ENCODE results near the gene LVRN.

Gene LVRN, protein sequence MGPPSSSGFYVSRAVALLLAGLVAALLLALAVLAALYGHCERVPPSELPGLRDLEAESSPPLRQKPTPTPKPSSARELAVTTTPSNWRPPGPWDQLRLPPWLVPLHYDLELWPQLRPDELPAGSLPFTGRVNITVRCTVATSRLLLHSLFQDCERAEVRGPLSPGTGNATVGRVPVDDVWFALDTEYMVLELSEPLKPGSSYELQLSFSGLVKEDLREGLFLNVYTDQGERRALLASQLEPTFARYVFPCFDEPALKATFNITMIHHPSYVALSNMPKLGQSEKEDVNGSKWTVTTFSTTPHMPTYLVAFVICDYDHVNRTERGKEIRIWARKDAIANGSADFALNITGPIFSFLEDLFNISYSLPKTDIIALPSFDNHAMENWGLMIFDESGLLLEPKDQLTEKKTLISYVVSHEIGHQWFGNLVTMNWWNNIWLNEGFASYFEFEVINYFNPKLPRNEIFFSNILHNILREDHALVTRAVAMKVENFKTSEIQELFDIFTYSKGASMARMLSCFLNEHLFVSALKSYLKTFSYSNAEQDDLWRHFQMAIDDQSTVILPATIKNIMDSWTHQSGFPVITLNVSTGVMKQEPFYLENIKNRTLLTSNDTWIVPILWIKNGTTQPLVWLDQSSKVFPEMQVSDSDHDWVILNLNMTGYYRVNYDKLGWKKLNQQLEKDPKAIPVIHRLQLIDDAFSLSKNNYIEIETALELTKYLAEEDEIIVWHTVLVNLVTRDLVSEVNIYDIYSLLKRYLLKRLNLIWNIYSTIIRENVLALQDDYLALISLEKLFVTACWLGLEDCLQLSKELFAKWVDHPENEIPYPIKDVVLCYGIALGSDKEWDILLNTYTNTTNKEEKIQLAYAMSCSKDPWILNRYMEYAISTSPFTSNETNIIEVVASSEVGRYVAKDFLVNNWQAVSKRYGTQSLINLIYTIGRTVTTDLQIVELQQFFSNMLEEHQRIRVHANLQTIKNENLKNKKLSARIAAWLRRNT

DNA sequence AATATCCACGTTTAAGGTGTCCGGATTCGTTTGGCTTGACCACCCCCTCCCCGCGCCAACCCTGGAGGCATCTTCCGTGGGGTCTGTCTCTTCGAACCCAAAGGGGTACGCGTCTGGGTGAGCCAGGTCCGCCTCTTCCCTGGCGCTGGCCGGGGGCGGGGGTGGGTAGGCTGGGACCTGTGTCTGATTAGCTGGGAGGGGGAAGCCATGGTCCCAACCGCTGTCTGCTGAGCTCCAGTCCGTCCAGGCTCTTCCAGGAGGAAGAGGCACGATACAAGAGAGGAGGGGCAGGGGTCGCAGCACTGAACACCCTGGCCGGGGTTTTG is at the start of gene LVRN:
Gene LVRN (plus strand): TSS at position 237 of the 326 bp plus-strand sequence. CDS start 143 bp downstream, outside the sequence.
- no peak for TF ChIP-seq GATA3 (IDR thresholded peaks at IDR 0.05; ENCODE audit: low read depth, low read length)
- no peak for TF ChIP-seq GATA2 (IDR thresholded peaks at IDR 0.05; ENCODE audit: low read depth, low read length)

DNA sequence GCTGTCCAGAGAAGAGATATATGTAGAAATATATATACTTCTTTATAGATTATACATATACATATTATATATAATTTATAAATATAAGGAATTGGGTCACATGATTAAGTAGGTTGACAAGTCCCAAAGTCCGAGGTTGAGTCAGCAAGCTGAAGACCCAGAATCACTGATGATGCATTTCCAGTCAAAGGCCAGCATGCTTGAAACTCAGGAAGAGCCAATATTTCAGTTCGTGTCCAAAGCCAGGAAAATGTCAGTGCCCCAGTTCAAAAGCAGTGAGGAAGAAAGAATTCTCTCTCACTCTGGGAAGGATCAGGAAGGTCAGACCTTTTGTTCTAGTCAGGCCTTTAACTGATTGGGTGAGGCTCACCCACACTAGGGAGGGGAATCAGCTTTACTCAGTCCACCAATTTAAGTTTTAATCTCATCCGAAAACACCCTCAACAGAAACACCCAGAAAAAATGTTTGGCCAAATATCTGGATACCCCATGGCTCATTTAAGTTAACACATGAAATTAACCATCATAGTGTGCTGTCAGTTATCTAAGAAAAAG is 42.0 kb upstream of the LVRN start:
- no peak for TF ChIP-seq GATA3 (IDR thresholded peaks at IDR 0.05; ENCODE audit: low read depth, low read length)
- no peak for TF ChIP-seq GATA2 (IDR thresholded peaks at IDR 0.05; ENCODE audit: low read depth, low read length)

DNA sequence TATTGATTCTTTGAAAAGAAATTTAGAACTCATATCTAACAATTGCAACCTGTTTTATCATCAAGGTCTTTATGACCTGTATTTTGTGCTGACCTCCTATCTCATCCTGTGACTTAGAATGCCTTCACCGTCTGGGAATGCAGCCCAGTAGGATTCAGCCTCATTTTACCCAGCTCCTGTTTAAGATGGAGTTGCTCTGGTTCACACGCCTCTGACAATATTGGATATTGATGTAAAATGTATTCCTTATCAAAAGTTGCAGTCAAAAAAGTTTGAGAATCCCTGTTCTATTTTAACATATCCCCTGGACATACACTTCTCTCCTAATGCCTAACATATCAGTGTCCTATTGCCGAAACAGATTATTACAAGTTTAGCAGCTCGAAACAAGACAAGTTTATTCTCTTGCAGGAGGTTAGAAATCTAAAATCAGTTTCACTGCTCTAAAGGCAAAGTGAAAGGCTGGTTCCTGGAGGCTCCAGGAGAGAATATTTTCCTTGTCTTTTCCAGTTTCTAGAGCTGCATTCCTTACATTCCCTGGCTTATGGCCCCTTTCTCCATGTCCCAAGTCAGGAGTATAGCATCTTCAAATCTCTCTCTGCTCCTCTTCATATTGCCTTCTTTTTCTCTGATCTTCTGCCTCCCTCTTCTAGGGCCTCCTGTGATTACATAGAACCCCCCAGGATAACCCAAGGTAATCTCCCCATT is 31.5 kb upstream of the LVRN start:
- TF ChIP-seq GATA2 (IDR thresholded peaks at IDR 0.05; ENCODE audit: low read depth, low read length) (no peak), GATA3 (IDR thresholded peaks at IDR 0.05; ENCODE audit: low read depth, low read length) (no peak)

DNA sequence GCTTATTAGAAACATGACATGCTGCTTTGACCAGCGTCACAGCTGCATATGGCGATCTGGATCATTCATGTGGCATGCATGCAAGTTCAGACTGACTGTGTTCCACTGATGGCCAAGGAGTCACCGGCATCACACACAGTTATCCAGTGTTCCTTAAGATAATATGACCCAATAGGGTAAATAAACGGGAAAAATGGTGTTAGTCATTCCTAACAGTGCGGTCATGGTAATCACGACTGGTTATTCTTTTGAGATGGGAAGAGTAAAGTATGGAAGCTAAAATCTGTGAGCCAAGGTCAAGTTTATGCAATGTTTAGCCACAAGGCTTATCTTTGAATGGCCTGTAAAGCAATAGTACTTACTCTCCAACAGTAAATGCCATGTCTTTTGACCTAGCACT is 29.3 kb upstream of the LVRN start:
- TF ChIP-seq GATA3 (IDR thresholded peaks at IDR 0.05; ENCODE audit: low read depth, low read length) = no peak
- TF ChIP-seq GATA2 (IDR thresholded peaks at IDR 0.05; ENCODE audit: low read depth, low read length) = no peak

DNA sequence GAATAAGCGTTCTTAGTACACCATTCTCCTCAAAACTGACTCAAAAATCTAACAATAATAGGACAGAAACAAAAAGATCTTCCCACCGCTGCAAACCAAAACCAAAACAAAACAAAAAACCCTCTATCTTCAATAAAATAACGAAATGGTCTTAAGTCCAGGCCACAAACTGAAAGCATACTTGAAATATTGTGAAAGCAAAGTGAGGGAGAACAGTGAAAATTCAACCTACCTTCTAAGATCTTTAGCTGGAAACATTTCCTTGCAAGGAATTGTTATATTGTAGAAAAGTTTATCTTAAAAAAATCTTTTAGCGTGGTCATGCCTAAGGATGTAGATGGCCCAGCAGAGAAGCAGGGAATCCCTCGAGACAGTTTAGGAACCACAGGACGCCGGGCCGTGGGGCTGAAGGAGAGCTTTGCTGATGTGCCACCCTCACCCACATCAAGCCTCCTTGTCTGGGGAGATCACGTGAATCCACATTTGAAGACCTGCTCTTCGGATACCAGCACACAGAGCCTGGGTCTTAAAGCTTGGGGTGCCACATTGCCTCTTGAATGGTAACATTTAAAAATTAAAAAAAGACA is 27.8 kb upstream of the LVRN start:
- TF ChIP-seq GATA2 (IDR thresholded peaks at IDR 0.05; ENCODE audit: low read depth, low read length) = no peak
- no peak for TF ChIP-seq GATA3 (IDR thresholded peaks at IDR 0.05; ENCODE audit: low read depth, low read length)

DNA sequence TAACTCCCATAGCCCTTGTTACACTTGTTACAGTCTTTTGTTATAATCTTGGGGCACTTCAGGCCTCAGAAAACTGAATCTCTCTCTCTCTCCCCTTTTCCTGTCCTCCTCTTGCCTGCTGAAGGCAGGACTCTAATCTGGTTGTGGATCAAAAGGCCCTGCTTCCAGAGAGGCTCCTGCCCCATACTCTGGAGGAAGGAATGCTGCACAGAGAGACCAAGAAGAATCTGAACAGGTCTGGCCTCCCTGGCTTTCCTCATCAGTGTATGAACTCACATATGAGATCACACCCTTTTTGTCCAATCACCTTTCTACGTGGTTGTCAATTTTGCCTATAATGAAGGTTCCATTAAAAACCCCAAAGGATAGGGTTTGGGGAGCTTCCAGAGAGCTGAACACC is 26.2 kb upstream of the LVRN start:
- TF ChIP-seq GATA3 (IDR thresholded peaks at IDR 0.05; ENCODE audit: low read depth, low read length) (no peak), GATA2 (IDR thresholded peaks at IDR 0.05; ENCODE audit: low read depth, low read length) (no peak)

DNA sequence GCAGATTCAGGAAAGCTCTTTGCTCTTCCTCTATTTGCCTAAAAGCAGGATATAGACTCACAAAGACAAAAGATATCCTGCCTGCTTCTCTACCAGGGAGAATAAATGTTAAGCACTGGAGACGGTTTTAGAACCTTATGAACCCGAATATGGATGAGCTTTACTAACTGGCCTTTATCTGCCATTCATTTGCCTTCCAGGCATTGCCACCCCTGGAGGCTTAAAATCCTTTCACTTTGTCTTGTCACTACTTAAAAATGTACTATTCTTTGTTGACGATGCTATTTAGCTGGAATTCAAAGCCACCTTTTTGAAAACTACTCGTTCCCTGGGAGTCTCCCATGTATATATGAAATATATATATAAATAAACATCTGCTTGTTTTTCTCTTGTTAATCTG is 23.2 kb upstream of the LVRN start:
- no peak for TF ChIP-seq GATA2 (IDR thresholded peaks at IDR 0.05; ENCODE audit: low read depth, low read length)
- TF ChIP-seq GATA3 (IDR thresholded peaks at IDR 0.05; ENCODE audit: low read depth, low read length) = no peak

DNA sequence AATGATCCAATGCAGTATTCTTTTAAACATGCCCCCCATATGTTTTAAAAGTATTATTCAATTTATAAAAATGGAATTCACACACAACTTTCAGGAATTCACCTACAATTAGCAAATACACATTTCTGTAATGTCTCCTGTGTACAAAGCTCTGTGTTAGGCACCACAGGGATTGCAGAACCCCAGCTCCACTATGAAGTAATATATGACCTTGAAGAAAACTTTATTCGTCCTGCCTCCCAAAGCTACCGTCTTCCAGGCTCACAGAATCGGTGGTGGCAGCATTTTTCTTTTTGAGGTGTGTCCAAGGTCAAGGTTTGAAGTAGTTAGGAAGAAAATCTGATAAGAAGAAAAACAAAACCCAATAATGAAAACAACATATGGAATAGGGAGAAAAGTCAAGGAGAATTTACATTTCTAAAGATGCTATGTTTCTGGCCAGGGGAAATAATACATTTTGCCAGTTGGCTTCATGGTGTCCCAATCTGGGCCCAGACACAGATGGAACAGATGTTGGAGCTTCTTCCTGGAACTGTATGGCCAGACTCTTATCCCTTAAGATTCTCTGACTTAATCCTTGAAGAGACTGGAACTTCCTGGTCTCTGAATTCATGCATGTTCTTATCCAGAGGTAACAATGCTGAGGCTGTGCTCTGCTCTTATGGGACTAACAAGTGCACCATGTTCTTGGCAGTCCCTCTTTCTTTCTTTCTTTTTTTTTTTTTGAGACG is 22.0 kb upstream of the LVRN start:
- TF ChIP-seq GATA2 (IDR thresholded peaks at IDR 0.05; ENCODE audit: low read depth, low read length) (no peak), GATA3 (IDR thresholded peaks at IDR 0.05; ENCODE audit: low read depth, low read length) (no peak)

DNA sequence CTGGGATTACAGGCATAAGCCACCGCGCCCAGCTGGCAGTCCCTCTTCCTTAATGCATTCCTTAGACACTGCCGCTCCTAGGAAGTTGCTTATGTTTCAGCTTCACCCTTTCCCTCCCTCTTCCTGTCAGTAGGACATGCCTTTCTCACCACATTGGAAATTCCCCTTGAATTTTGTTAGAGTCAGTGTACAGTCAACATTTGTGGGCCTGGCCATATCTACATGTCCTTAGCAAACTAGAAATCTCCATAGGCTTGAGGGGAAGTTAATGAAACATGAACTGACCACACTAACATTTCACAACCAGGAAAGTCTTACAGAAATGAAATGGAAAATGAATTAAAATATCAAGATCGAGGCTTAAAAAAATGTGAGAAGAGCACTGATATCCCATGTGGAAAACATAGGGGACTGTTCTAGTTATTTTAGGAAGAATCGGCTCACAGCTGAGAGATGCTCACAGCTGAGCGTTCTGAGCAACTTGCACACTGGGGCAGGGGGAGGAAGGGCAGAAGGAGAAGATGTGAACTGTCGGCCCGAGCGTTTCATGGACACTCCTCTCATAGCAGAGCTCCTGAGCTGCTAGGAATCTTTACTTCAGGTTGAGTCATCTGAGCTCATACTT is 21.1 kb upstream of the LVRN start:
- TF ChIP-seq GATA2 (IDR thresholded peaks at IDR 0.05; ENCODE audit: low read depth, low read length) (no peak), GATA3 (IDR thresholded peaks at IDR 0.05; ENCODE audit: low read depth, low read length) (no peak)

DNA sequence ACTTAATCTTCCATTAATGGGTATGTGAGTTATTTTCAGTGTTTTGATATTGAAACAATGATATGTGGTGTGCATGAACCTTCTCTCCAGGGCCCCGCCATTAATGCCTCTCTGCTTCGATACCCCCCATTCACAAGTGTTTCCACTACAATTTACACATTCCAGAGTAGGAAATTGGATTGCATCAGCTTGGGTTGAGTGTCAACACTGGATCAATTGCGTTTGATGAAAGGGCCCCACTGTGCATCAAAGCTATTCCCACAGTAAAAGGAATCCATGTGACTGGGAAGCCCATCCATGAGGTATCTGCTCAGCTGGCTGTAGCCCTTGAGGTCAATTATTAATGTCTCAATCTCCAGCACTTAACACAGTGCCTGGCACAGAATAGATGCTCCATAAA is 17.8 kb upstream of the LVRN start:
- TF ChIP-seq GATA2 (IDR thresholded peaks at IDR 0.05; ENCODE audit: low read depth, low read length) = no peak

DNA sequence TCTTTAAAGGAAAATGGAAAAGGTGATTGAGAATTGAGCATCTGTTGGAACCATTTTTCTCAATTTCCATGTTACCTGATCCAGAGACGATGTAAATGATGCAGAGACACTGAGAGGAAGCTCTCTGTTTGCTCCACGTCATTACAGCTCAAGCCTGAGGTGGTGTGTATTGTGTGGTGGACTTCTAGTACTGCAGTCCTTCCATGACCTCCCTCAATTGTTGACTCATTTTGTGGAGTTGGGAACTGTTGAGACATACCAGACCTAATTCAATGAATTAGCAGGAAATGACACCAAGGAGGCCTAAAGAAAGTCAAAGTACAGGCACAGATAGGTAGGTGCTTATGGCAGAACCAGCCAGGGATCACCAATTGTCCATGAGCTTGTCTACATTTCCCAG is 15.6 kb upstream of the LVRN start:
- TF ChIP-seq GATA3 (IDR thresholded peaks at IDR 0.05; ENCODE audit: low read depth, low read length) (no peak), GATA2 (IDR thresholded peaks at IDR 0.05; ENCODE audit: low read depth, low read length) (no peak)

DNA sequence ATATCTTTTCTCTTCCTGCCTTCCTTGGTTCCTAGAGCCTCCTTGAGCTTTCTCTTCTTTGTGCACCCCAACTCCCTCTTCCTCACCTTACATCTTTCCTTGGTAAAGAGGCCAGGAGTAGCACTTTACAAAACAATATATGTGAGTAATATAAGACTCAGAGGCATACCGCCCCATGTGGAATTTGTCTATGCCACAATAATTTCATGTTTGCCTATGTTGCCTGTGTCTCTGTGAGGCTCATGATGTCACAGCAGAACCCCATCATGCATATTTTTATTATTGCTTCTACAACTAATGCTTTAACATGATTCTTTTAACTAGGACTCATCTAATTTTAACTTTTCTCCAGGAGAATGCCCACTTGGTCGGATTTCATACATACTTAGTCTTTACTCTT is 15.0 kb upstream of the LVRN start:
- TF ChIP-seq GATA2 (IDR thresholded peaks at IDR 0.05; ENCODE audit: low read depth, low read length) (no peak), GATA3 (IDR thresholded peaks at IDR 0.05; ENCODE audit: low read depth, low read length) (no peak)

Measured in SH-SY5Y (cell line).